Mesenchymal stem cell (in vitro differentiated cells and primary cell): ENCODE results near the gene KLK1.
A peak's percentile ranks its signal among the peaks of the same experiment; 100 is the strongest.

Experiments used
- DNase-seq: peaks from one replicate; pipeline ENCODE4 v3.0.0-alpha.2; 2013
- H2AFZ ChIP-seq: one replicate; pipeline ENCODE4 v1.6.1; 2013; ENCODE audit warnings: low read depth, mild to moderate bottlenecking, control low read depth, inconsistent platforms, low read length, moderate library complexity
- H2AK5ac ChIP-seq: 2 replicates; pipeline ENCODE4 v1.6.1; 2013; ENCODE audit warnings: low read length, moderate library complexity, mild to moderate bottlenecking, inconsistent platforms; ENCODE audit not compliant: severe bottlenecking
- H2BK120ac ChIP-seq: one replicate; pipeline ENCODE4 v1.6.1; 2013; ENCODE audit warnings: low read depth, mild to moderate bottlenecking, inconsistent platforms, low read length, moderate library complexity
- H2BK12ac ChIP-seq, 2 experiments: one replicate each; pipeline ENCODE4 v1.6.1; 2013; ENCODE audit warnings: inconsistent platforms in 2 of 2, low read length in 2 of 2, mild to moderate bottlenecking in 2 of 2, moderate library complexity in 2 of 2, control low read depth in 1 of 2
- H2BK15ac ChIP-seq: one replicate; pipeline ENCODE4 v1.6.1; 2013; ENCODE audit warnings: mild to moderate bottlenecking, low read depth, inconsistent platforms; ENCODE audit not compliant: poor library complexity, severe bottlenecking
- H2BK5ac ChIP-seq: 2 replicates; pipeline ENCODE4 v1.6.1; 2013; ENCODE audit warnings: low read depth, mild to moderate bottlenecking, low read length, control low read depth, inconsistent platforms; ENCODE audit not compliant: poor library complexity, severe bottlenecking
- H3K14ac ChIP-seq, 2 experiments: one replicate each; pipeline ENCODE4 v1.6.1; 2013; ENCODE audit warnings: inconsistent platforms in 2 of 2, low read length in 2 of 2, control low read depth in 1 of 2, mild to moderate bottlenecking in 1 of 2, moderate library complexity in 1 of 2
- H3K18ac ChIP-seq, 2 experiments: one replicate each; pipeline ENCODE4 v1.6.1; 2013; ENCODE audit warnings: inconsistent platforms in 2 of 2, low read length in 2 of 2, control low read depth in 1 of 2, low read depth in 1 of 2, mild to moderate bottlenecking in 1 of 2
- H3K23ac ChIP-seq, 2 experiments: one replicate each; pipeline ENCODE4 v1.6.1; 2013; ENCODE audit warnings: inconsistent platforms in 2 of 2, low read length in 2 of 2, mild to moderate bottlenecking in 2 of 2, moderate library complexity in 2 of 2, control low read depth in 1 of 2
- H3K27ac ChIP-seq: 2 replicates; pipeline ENCODE4 v1.5.1; 2013; ENCODE audit warnings: mild to moderate bottlenecking, moderate library complexity, low read length, control low read depth, inconsistent platforms; ENCODE audit not compliant: poor library complexity, severe bottlenecking
- H3K27me3 ChIP-seq, 2 experiments: 2 replicates each; pipeline versions ENCODE4 v1.6.1 to v1.7.0; 2013; ENCODE audit warnings: low read length in 2 of 2, mild to moderate bottlenecking in 2 of 2, moderate library complexity in 2 of 2, control low read depth in 1 of 2, inconsistent platforms in 1 of 2; ENCODE audit not compliant: control insufficient read depth in 1 of 2, insufficient read depth in 1 of 2
- H3K36me3 ChIP-seq, 2 experiments: 2 replicates each; pipeline versions ENCODE4 v1.6.1 to v1.7.0; 2013; ENCODE audit warnings: low read length in 2 of 2, control low read depth in 1 of 2, inconsistent platforms in 1 of 2, low read depth in 1 of 2, mild to moderate bottlenecking in 1 of 2; ENCODE audit not compliant: insufficient read depth in 2 of 2, control insufficient read depth in 1 of 2
- H3K4ac ChIP-seq, 2 experiments: one replicate each; pipeline ENCODE4 v1.6.1; 2013; ENCODE audit warnings: inconsistent platforms in 2 of 2, low read length in 2 of 2, mild to moderate bottlenecking in 2 of 2, moderate library complexity in 2 of 2, control low read depth in 1 of 2, low read depth in 1 of 2
- H3K4me1 ChIP-seq: 2 replicates; pipeline ENCODE4 v1.6.1; 2013; ENCODE audit warnings: low read depth, low read length, control low read depth; ENCODE audit not compliant: control insufficient read depth, insufficient read depth
- H3K4me2 ChIP-seq: 2 replicates; pipeline ENCODE4 v1.6.1; 2013; ENCODE audit warnings: low read length, mild to moderate bottlenecking, inconsistent platforms; ENCODE audit not compliant: poor library complexity, severe bottlenecking
- H3K4me3 ChIP-seq, 2 experiments: 2 replicates each; pipeline versions ENCODE4 v1.5.1 to v1.7.0; 2013; ENCODE audit warnings: low read length in 2 of 2, mild to moderate bottlenecking in 2 of 2, control low read depth in 1 of 2, low read depth in 1 of 2; ENCODE audit not compliant: insufficient read depth in 1 of 2
- H3K79me1 ChIP-seq: replicated peaks from 2 replicates; pipeline ENCODE4 v1.6.1; 2013; ENCODE audit warnings: mild to moderate bottlenecking, control low read depth, low read length, inconsistent platforms; ENCODE audit not compliant: poor library complexity, severe bottlenecking
- H3K9ac ChIP-seq: 2 replicates; pipeline ENCODE4 v1.7.0; 2013; ENCODE audit warnings: mild to moderate bottlenecking, low read length, moderate library complexity
- H3K9me3 ChIP-seq: 2 replicates; pipeline ENCODE4 v1.7.0; 2013; ENCODE audit warnings: mild to moderate bottlenecking, low read length; ENCODE audit not compliant: control insufficient read depth
- H4K8ac ChIP-seq: one replicate; pipeline ENCODE4 v1.6.1; 2013; ENCODE audit warnings: inconsistent platforms, mild to moderate bottlenecking, low read length, moderate library complexity
- H4K91ac ChIP-seq: one replicate; pipeline ENCODE4 v1.6.1; 2013; ENCODE audit warnings: mild to moderate bottlenecking, low read length, inconsistent platforms
- WGBS: methylation state at CpG from one replicate; pipeline ENCODE4 v1.1.7; 2013; ENCODE audit warnings: mixed read lengths; 5-methylcytosine and 5-hydroxymethylcytosine counted together

KLK1 gene

DNA sequence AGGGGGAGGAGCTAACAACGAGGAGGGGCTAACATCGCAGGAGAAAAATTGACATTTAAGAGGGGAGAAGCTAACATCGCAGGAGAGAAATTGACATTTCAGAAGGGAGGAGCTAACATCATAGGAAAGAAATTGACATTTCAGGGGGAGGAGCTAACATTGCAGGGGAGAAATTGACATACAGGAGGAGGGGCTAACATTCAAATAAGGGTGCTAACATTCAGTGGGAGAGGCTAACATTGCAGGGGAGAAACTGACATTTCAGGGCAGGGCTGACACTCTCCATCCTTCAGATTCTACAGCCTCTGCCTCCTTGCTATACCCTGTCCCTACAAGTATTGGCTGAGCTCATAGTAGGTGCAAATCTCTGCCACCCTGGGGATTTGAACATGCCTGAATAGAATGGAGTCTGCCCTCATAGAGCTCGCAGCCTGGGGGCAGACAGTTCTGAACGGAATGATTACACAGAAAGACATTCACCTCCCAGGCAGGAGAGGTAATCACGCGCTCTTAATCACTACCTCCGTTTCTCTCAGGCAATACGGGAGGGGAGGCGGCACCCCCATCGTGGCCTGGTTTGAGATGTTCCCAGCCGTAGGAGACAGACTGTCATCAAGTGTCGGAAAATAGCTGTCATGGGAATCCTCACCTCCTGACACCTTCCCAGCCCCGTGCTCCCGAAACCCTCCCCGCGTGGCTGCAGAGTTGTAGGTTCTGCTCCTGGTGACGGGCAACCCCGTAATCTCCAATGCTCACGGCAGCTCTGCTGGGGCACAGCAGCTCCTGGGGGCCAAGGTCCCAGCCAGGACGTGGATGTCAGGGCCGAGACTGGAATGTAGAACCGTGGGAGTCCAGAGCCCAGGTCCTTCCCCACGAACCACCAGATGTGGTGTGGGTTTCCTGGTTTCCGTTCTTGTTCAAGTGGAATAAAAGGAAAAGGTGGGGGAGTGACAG is 43.8 kb downstream of the KLK1 start:
- no peaks in the 10 kb centered on the region for H3K79me1 ChIP-seq
- peaks cover 0 to 62% of the 10 kb centered on the region in 2 experiments for H3K27me3 ChIP-seq
- H3K36me3 ChIP-seq: no peaks in the 10 kb centered on the region
- no peaks in the 10 kb centered on the region for H3K4me1 ChIP-seq
- no peak overlapping the region for H2BK15ac ChIP-seq
- no peak overlapping the region for H2BK12ac ChIP-seq
- H3K9ac ChIP-seq: no peak overlapping the region
- no peak for DNase-seq
- H3K18ac ChIP-seq: no peak overlapping the region
- 84% methylated on average over 25 of the region's 25 CpGs for WGBS
- no peak overlapping the region for H3K4me3 ChIP-seq
- no peak overlapping the region for H3K27ac ChIP-seq
- H3K4ac ChIP-seq: no peak overlapping the region
- H3K14ac ChIP-seq: no peak overlapping the region
- H3K4me2 ChIP-seq: no peak overlapping the region
- H2AFZ ChIP-seq: no peak overlapping the region
- H2BK120ac ChIP-seq: no peak overlapping the region
- no peak overlapping the region for H3K23ac ChIP-seq
- no peak overlapping the region for H4K91ac ChIP-seq
- no peak overlapping the region for H2AK5ac ChIP-seq
- no peak overlapping the region for H4K8ac ChIP-seq
- no peak overlapping the region for H2BK5ac ChIP-seq
- peaks cover 5% of the 10 kb centered on the region for H3K9me3 ChIP-seq

- no peak overlapping the region for H3K4me3 ChIP-seq
- 73% methylated on average over 7 of the region's 7 CpGs for WGBS
- no peak overlapping the region for H3K4me2 ChIP-seq
- no peak overlapping the region for H4K8ac ChIP-seq
- H3K4me1 ChIP-seq: no peaks in the 10 kb centered on the region
- no peak overlapping the region for H2AFZ ChIP-seq
- H2BK120ac ChIP-seq: no peak overlapping the region
- no peak overlapping the region for H4K91ac ChIP-seq
- DNase-seq: no peak
- peaks cover 5% of the 10 kb centered on the region for H3K9me3 ChIP-seq
- H3K23ac ChIP-seq: no peak overlapping the region
- no peak overlapping the region for H2BK15ac ChIP-seq
- no peak overlapping the region for H2AK5ac ChIP-seq
- no peak overlapping the region for H3K4ac ChIP-seq
- no peak overlapping the region for H2BK5ac ChIP-seq
- no peak overlapping the region for H3K9ac ChIP-seq
- no peaks in the 10 kb centered on the region for H3K79me1 ChIP-seq
- no peak overlapping the region for H2BK12ac ChIP-seq
- no peak overlapping the region for H3K18ac ChIP-seq
- H3K14ac ChIP-seq: no peak overlapping the region
- no peaks in the 10 kb centered on the region for H3K36me3 ChIP-seq
- H3K27ac ChIP-seq: no peak overlapping the region
- peaks cover 0 to 66% of the 10 kb centered on the region in 2 experiments for H3K27me3 ChIP-seq
These were observed 44.6 kb downstream of the KLK1 start for GRCh38 chr19:50778906-50779430.

DNA sequence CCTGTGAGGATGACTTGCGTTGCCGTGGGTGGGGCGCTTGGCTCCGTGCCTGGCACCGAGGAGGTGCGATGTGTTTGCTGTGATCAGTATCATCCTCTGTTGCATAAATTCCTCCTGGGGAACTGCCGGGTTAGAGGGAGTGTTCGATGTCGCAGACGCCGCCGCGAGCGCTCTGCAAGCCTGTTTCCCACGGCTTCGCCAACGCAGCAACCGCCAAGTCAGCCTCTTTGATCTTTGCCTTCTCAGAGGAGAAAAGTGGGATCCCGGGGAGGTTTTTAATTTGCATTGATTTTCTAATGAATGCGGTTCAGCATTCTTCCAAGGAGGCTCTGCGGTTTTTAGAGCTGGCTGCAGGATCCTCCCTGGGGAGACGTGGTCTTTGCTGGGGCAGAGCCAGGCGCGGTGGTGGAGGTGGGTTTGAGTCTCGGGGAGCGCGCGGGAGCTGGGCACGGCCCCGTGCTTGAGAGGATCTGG is 45.7 kb downstream of the KLK1 start:
- H2BK5ac ChIP-seq: no peak overlapping the region
- peaks cover 0 to 62% of the 10 kb centered on the region in 2 experiments for H3K27me3 ChIP-seq
- H3K23ac ChIP-seq: peak overlapping the region in 1 of 2 experiments; percentile 59
- no peaks in the 10 kb centered on the region for H3K79me1 ChIP-seq
- H2BK120ac ChIP-seq: no peak overlapping the region
- no peaks in the 10 kb centered on the region for H3K36me3 ChIP-seq
- no peak overlapping the region for H2AK5ac ChIP-seq
- no peak overlapping the region for H3K4me2 ChIP-seq
- H2BK15ac ChIP-seq: no peak overlapping the region
- no peak overlapping the region for H2AFZ ChIP-seq
- H4K91ac ChIP-seq: no peak overlapping the region
- no peak overlapping the region for H3K4ac ChIP-seq
- DNase-seq: no peak
- H3K27ac ChIP-seq: no peak overlapping the region
- WGBS: 48% methylated on average over 30 of the region's 30 CpGs
- H3K9ac ChIP-seq: no peak overlapping the region
- no peak overlapping the region for H3K14ac ChIP-seq
- H3K4me3 ChIP-seq: no peak overlapping the region
- H3K18ac ChIP-seq: no peak overlapping the region
- peaks cover 5% of the 10 kb centered on the region for H3K9me3 ChIP-seq
- H4K8ac ChIP-seq: no peak overlapping the region
- no peaks in the 10 kb centered on the region for H3K4me1 ChIP-seq
- H2BK12ac ChIP-seq: no peak overlapping the region

DNA sequence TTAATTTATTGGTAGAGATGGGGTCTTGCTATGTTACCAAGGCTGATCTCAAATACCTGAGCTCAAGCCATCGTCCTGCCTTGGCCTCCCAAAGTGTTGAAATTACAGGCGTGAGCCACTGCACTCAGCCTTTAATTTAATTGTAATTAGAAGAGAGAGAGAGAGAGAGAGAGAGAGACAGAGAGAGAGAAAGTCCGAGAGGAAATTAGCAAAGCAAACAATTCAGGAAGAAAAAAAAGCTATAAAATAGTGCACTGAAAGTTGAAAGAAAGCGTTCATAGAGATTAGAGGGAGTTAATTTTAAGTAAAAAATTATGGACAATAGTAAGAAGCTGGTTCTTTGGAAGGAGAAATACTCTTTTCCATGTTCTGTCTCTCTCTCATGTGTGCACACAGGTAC is 46.3 kb downstream of the KLK1 start:
- Histone ChIP-seq H3K4me3 (no peak overlapping the region), H2BK15ac (no peak overlapping the region), H3K23ac (no peak overlapping the region), H3K9ac (no peak overlapping the region), H4K8ac (no peak overlapping the region), H3K27me3 (peaks cover 0 to 57% of the 10 kb centered on the region in 2 experiments), H4K91ac (no peak overlapping the region), H3K79me1 (no peaks in the 10 kb centered on the region), H3K36me3 (no peaks in the 10 kb centered on the region), H2AK5ac (no peak overlapping the region), H2BK5ac (no peak overlapping the region), H3K18ac (no peak overlapping the region), H2BK120ac (no peak overlapping the region), H3K4ac (no peak overlapping the region), H3K4me2 (no peak overlapping the region), H3K27ac (no peak overlapping the region), H3K4me1 (no peaks in the 10 kb centered on the region), H2BK12ac (no peak overlapping the region), H3K14ac (no peak overlapping the region), H2AFZ (no peak overlapping the region), H3K9me3 (peaks cover 5% of the 10 kb centered on the region)
- no peak for DNase-seq
- WGBS: 79% methylated on average over 3 of the region's 4 CpGs
